Suprapubic skin (tissue), 4 donors: ENCODE measurements around the gene TMEM163.

Experiments
- CTCF ChIP-seq, 2 donors: fragments of 200-600 bp in 1 of 2; fragments of 450-650 bp in 1 of 2; sonication (generic) in 1 of 2; IDR thresholded peaks; one replicate each; pipeline ENCODE4 v1.5.1; 2016 to 2019; ENCODE audit warnings: antibody characterized with exemption in 2 of 2, mild to moderate bottlenecking in 1 of 2, moderate library complexity in 1 of 2
- POLR2A ChIP-seq, 2 donors: fragments of 450-650 bp; IDR thresholded peaks; one replicate each; pipeline ENCODE4 v1.6.1; 2017; ENCODE audit warnings: antibody characterized with exemption in 2 of 2, mild to moderate bottlenecking in 2 of 2, moderate library complexity in 2 of 2
- POLR2AphosphoS5 ChIP-seq, 3 donors: sonication (generic); formaldehyde crosslinking; IDR thresholded peaks; one replicate each; pipeline ENCODE4 v1.6.1; 2017; ENCODE audit warnings: antibody characterized with exemption in 3 of 3

GRCh38 chr2:134611316-134611715 is 107.5 kb downstream of the TMEM163 start:
- TF ChIP-seq CTCF (IDR thresholded peaks at IDR 0.05) = no peak
- TF ChIP-seq POLR2A (IDR thresholded peaks at IDR 0.05) = no peak
- TF ChIP-seq POLR2AphosphoS5 (IDR thresholded peaks at IDR 0.05) = no peak
